GM19025 (cell line): ENCODE measurements around the gene SLC44A1.

Source experiments
- ATAC-seq: cut with Tn5 transposase; IDR thresholded peaks from one replicate; pipeline ENCODE4 v1.9.1; 2021; ENCODE audit warnings: mild to moderate bottlenecking, low read depth, moderate library complexity; ENCODE audit not compliant: unreplicated experiment

Gene SLC44A1

DNA sequence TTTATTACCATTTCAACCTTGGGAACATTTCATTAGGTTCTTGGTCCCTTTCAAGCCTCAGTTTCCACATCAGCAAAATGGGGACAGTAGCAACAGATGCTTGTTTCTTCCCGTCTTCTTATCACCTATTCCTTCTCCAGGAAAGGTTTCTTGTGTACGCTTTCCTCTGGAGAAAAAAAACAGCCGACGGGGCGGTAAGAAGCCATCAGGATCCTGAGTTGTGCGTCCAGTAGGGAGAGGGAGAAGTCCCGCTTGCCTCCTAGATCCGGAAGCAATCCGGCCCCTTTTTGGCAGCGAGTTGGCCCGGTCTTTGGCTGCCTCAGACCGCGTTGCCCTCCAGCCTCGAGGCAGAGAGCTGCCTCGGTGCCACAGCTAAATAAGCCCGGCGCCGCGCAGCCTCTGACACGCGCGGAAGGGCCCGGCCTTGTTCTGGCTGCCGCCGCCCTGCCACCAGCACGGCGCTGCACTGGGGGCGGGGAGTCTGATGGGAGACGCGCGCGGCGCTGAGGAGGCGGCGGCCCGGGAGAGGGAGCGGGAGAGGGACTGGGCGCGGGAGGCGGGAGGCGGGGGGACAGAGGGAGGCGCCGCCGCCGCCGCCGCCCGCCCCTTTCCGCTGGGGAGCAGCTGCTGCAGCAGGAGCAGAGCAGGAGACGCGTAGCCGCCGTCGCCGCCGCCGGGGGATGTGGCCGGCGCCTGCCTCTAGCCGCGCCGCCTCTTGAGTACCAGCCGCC is at the start of gene SLC44A1:
Gene SLC44A1, plus strand, starts transcription at position 649 of the 731 bp plus-strand sequence. CDS start 218 bp downstream, outside the sequence.
- ATAC-seq: peak; percentile 89

DNA sequence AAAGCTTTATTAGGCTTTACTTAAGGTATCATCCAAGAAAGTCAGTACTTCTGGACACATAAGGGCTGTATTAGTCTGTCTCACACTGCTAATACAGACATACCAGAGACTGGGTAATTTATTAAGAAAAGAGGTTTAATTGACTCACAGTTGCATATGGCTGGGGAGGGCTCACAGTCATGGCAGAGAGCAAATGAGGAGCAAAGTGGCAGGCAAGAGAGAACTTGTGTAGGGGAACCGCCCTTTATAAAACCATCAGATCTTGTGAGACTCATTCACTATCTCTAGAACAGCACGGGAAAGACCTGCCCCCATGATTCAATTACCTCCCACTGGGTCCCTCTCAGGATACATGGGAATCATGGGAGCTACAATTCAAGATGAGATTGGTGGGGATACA is 49.2 kb upstream of the SLC44A1 start:
- no peak for ATAC-seq

DNA sequence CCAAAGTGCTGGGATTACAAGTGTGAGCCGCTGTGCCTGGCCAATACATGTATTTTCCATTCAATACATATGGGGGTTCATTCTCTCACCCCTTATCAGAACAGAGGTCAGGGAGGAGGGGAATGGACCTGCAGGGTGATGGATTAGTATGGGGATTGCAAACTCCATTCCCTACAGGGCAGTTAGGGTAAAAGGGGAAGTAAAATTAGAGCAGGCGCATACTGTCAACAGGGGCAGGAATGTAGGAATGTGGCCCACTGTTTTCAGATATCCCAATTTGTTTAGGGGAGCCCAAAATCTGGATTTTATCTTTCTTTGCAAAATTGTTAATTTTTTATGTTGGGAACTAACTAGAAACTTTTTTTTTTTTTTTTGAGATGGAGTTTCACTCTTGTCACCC is 46.4 kb upstream of the SLC44A1 start:
- ATAC-seq: no peak

DNA sequence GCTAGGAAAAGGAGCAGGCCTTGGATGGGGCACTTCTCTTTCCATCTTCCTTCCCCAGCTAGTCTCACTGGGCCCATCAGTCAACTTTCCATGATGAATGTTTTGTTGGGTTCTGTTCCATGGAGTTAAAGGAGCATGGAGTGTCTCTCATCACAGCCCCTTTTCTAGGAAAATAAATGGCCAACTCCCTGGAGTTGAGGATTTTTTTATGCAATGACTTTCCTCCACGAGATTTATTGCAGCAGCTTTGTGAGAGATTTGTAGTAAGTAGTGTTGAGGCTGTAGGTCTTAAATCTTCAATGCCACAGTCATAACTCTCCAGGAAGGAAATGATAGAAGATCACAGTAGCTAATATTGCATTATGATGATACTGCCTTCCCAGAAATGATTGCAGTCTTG is 45.6 kb upstream of the SLC44A1 start:
- ATAC-seq: no peak

DNA sequence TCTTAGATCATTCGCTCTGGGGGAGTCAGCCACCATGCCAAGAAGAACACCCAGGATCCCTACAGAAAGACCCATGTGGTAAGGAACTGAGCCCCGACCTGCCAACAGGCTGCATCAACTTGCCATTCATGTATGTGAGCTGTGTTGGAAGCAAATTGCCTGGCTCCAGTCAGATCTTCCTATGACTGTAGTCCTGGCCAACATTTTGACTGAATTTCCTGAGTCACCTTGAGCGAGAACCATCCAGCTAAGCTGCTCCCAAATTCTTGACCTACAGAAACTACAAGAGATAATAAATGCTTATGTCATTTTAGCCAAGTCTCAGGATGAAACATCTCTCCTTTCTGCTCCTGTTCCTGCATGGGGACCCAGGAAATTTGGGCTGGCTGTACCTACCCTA is 40.0 kb upstream of the SLC44A1 start:
- no peak for ATAC-seq

DNA sequence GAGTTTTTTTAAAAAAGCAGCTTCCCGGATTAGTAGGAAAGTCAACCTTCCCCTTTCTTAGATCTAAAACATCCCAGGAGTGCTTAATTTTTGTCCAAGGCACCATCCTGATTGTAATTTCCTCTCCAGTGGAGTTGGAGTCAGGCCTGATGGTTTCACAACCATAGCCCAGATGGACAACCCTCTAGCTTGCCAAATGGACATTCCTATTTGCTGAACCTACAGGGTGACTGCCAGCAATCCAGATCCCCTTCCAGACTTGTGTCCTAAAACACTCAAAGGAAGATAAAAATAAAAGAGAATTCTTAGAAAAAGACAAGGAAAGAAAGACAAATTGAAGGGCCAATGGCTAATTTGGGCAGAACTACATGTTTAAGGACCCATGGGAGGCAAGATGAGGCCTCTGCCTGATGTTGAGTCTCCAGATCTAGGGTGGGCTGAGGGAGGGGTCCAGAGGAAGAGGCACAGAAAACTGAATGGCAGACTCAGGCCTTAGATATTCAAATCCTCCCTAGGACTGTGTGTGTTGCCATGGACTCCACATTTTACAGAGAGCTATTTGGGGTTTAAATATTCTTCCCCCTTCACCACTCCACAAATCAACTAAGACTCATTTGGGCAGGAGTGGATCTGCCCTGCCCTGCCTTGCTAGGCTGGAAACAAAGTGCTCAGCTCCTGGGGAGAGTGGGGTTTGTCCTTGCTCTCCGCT is 38.5 kb upstream of the SLC44A1 start:
- ATAC-seq: no peak

DNA sequence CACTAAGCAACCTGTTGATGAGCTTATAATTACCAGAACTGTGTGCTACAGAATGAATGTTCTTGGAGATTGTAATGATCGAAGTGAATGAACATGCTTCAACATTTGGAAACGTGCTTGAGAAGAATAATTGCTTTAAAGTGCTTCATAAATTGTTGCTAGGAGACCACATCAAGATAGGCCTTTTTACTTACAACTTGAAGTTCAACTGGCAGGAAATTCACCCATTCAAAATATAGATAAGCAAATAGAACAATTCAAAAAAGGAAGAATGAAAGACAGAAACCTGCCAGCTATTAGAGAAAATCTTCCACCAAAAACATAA is 38.0 kb upstream of the SLC44A1 start:
- ATAC-seq: no peak

DNA sequence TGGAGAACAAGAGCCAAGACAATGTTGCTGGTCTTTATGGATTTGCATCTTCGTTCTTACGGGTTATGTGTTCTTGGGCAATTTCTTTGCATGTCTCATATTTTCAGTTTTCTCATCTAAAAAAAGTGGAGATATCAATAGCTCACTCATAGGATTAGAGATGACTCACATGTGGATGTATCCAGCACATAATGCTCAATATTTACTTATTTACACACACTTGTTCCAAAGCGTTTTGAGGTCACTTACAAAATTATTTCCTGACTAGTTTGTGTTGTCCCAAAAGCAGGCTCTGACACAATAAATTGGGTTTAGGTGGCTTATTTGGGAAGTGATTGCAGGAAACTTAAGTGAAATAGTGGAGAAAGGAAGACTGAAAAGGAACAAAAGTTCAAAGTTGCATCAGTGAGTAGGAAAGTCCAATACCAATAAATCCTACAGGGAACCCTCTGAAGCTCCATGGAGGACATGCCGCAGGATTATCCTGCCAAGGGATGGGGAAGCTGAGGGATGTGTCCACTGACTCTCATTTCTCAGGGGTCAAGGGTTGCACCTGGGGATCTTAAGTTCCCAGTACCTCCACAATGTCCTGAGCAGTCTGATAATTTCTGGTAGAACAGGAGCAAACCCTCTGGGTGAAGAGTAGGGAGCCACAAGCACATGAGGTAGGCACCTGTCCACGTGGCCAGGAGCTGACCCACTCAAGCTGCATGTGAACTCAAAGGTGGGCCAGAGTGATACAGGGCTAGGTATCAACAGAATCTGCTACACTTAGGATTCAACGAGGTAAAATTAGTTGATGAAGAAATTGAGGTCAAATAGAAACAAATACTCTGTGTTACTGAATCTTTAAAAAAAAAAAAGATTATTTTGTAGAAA is 37.4 kb upstream of the SLC44A1 start:
- ATAC-seq: no peak

DNA sequence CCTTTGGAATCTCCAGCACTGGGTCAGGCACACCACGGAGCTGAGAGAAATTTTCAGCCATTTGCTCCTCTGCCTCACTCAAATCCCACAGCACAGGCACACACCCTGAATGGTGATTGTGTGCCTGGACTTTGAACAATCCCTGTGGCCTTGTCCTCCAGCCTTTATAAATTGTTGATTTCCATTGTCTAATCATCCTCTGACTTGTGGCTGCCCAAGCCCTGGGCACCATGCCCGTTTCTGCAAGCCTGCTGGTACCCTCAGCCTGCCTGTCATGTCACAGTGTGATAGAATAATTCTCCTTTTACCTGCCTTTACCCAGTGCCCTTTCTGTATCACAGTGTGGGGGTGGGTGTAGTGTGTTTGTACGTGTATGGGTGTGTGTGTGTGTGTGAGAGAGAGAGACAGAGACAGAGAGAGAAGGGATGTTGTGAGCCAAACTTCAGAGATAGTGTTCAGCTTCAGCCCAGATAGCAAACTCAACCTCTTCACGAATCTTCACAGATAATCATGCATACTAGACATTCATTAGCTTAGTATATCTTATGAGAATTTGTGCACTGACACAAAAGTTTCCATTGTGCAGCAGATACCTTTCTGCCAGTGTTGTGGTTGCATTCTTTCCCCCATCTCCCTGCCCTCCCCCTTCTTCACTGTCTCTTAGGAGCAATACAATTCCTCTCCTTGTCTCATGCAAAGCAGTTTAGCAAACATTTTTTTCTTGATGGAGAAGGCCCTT is 27.8 kb upstream of the SLC44A1 start:
- no peak for ATAC-seq

DNA sequence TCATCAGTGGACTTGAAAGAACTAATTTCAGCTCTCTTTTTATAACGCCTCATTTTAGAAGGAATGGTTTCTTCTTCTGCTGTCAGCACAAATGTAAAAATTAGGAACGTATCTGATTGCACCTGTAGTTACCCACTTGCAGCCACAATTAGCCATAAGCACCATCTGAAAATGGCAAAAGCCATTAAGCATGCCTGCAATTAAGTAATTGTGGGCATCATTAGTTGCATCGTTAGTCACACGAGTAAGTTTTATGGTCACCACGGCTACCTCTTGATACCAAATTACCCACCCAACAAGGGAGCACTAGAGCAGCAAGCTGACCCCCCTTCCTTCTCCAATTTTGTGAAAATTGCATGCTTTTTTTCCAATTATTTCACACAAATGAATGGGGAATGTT is 25.8 kb upstream of the SLC44A1 start:
- ATAC-seq: no peak

DNA sequence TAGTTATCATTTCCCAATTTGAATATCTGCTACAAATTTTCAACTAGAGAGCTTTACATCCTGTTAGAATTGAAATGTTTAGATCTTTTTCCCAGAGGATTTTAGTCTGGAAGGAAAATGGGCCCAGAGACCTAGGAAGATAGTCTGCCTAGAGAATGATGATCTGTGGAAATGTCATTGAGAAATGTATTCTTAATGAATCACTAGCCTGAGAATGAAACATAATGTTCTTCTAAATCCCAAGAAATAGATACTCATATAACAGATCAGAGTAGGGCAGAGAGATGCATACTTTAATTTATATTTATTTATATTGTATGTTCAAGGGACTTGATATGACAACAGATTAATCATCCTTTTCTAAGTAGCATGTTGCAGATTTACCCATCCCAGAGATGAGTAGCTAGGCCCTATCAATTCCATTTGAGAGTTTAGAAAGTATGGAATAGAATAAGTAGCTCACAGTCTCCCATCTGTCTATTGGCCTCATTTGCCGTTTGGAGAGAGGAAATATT is 25.1 kb upstream of the SLC44A1 start:
- no peak for ATAC-seq

DNA sequence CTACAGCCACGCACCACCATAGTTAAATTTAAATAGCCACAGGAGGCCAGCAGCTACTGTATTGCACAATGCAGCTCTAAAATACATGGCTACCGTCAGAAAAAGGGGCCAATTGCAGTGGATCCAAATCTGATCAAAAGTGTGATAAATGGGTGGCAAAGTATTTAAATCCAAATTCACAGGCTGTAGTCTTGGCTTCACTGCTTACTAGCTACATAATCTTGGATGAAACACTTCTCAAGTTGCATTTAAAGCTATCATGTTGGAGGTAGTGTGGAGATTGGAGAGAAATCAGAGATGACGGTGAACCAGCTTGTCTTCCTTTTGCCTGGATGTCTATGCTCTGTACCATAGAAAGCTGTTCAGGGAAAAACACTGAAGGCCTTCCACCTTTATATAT is 24.0 kb upstream of the SLC44A1 start:
- no peak for ATAC-seq

DNA sequence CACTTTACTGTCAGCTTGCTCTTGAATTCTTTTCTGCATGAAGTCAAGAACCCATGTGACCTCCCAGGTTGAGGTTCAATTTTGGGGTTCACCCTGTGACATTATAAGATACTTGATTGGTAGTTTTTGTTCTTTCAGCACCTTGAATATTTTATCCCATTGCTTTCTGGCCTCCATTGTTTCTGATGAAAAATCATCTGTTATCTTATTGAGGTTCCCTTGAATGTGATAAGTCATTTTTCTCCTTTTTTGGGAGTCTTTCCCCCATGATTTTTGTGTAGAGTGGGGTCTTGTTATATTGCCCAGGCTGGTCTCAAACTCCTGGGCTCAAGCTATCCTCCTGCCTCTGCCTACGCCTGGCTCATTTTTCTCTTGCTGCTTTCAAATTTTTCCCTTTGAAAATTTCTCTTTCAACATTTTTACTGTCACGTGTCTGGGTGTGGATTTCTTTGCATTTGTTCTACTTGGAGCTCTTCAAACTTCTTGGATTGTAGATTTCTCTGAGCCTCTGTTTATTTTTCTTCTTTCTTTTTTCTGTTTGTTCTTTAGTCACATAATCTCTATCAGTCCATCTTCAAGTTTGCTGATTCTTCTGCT is 20.8 kb upstream of the SLC44A1 start:
- ATAC-seq: no peak

DNA sequence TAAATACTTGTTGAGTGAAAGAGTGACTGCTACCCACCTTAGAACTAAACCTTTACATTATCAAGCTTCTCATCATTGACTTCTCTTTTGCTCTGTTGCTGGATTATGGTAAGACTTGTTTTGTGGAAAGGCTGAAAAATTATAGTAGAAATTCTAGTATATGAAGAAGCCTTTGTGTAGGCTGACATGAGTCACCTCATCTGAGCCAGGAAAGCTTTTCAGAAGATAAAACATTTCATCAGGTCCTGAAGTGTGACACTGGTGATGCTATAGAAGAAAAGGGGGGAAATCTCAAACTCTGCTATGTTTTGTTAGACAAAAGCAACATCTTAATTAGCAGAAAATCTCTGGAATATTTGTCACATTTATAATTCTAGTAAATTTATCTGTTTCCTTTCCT is 18.4 kb upstream of the SLC44A1 start:
- ATAC-seq: no peak

DNA sequence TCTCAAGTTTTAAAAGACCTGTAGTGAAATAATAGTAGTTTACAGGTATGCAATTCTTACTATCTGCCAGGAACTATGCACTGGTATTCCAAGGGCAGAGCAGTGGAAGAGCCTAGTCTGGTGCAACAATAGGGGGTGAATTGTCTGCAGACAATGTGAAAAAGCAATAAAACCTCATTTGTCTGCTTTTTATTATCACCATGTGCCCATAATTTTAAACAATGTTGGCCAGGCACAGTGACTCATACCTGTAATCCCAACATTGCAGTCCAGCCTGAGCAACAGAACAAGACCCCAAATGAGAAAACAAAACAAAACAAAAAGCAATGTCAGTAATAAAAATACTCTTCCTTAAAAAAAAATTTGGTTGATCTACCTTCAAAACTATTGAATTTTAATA is 12.2 kb upstream of the SLC44A1 start:
- ATAC-seq: no peak

DNA sequence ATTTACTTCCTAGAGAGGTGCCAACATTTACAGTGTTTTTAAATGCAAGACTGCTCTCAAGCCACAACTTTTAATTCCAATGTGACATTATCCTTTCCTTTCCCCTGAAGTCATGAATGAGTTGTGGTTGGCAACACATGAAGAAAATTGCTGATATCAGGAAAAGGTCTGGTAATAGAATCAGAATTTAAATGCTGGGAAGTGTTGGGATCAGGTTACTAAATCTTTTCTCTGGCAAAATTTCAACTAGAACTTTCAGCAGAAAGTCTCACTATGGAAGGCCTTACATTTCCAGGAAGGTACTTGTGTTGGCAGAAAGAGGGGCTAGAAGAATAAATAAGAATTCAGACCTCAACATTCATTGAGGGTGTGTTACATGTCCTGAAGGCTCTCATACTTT is 10.6 kb upstream of the SLC44A1 start:
- ATAC-seq: no peak

DNA sequence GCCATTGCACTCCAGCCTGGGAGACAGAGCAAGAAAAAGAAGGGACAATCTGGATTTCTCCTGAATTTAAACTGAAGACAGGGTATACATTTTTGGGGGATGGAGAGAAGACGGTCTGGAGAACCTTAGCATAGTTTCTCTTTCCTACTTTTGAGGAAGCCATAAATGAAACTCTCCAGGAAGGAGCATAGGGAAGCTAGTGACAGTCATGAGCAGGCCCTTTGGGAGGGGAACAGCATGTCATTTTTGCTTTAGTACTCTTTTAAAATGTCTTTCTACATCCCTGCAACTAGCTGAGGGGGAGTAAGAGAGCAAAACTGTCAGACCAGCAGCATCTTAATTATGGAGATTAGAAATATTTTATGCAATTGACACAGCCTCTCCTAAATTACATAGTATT is 8.2 kb upstream of the SLC44A1 start:
- ATAC-seq: no peak

DNA sequence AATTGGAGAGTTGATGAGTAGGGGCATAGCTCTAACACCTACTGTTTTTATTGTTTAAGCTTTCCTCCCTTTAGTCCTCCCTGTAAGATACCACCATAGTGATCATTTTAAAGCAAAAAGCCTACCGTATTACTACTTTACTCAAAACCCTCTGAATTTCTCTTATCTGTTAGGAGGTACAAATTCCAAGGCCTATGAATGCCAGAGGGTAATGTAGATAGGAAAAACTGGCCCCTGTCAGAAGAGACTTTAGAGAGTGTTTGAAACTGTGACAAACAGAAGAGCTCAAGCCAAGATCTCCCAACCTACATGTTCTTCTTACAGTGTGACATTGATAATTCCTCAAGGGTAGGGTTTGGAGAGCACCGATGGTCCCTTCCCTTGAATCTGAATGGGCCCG is 7.2 kb upstream of the SLC44A1 start:
- no peak for ATAC-seq

DNA sequence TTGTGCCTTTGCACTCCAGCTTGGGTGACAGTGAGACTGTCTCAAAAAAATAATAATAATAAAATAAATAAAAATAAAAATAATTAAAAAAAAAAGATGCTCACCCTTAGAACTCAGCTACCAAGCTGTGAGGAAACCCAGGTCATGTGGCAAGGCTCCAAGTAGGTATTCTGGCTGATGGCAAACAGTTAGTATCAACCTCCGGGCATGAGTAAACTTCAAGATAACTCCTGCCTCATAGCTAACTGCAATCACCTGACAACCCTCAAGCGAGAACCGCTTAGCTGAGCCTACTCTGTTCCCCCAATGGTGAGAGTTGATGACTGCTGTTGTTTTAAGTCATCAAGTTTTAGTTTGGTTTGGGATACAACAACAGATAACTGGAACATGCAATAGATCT is 6.1 kb upstream of the SLC44A1 start:
- no peak for ATAC-seq

DNA sequence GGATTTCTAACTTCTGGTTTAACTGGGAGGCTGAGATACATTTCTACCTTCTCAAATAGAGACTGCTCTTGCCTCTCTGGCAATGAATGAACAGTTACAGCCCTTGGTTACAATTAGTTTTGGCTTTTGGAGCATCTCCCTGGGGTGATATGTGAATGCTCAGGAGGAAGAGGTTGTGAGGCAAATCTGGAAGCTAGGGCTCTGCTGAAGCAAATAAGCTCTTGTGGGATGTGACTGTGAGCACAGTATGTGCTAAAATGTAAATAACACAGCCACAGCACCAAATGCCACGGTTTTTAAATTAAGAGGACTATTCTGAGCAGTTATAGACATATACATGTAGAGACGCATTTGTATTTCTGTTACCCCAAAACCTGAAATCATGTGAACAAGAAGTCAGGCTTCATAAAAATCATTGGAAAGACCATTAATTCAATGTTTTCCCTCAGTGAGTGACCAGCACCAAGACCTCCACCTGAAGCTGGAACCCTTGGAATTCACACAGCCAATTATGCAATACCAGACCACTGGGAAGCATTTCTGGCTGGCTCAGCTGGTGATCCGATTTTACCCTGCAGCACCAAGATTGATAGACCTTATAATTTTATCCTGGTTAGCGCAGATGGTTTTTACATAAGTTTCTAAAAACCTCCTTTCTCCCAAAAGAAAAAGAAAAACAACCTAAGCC is 3.0 kb upstream of the SLC44A1 start:
- ATAC-seq: no peak
